K562 (cell line): ENCODE data around the gene RETSAT. TPM values are rescaled to one million over a fixed set of nuclear protein-coding genes. Genes with fewer than 3 reads are reported as not detected.

Experiments
- ATAC-seq: fragments of 200-7000 bp; cut with Tn5 transposase; 3 replicates; pipeline ENCODE4 v1.9.1; 2020; ENCODE audit warnings: moderate library complexity
- BruUV-seq: library from RNA; stranded (reverse); fragments of 400-500 nt; replicated peaks from 2 replicates; lab custom pipeline; 2021; lab: Mats Ljungman, UMichigan
- CTCF ChIA-PET: fragments of 300-600 bp; formaldehyde crosslinking; extraction: SDS; loops from one replicate; lab custom pipeline; 2021; ENCODE audit warnings: low intra/inter-chr PET ratio; lab: Yijun Ruan, JAX
- POLR2A ChIA-PET: fragments of 300-600, 350-650 bp; sonication (Branson Sonifier 250); formaldehyde crosslinking; extraction: SDS; loops from one replicate; lab custom pipeline; 2021; ENCODE audit warnings: antibody characterized with exemption, inconsistent platforms; lab: Yijun Ruan, JAX
- DNase-seq, 4 experiments: peaks; one replicate each; pipeline versions ENCODE4 v3.0.0 to v3.0.0-alpha.2; 2011 to 2018; ENCODE audit warnings: low spot score in 3 of 4, mixed read lengths in 3 of 4; ENCODE audit errors: extremely low read depth in 1 of 4
- FAIRE-seq: peaks from 2 replicates; lab custom pipeline; 2011; peaks lifted over from hg19 to GRCh38; lab: Jason Lieb, UNC
- H2AFZ ChIP-seq: 2 replicates; pipeline ENCODE4 v1.6.0; 2011; ENCODE audit warnings: low read depth, low read length, control low read depth, inconsistent platforms
- H3K27ac ChIP-seq: fragments of 200-600 bp; 3 replicates; pipeline ENCODE4 v1.8.0; 2011; ENCODE audit warnings: low read depth, mild to moderate bottlenecking, control low read depth, inconsistent platforms, low read length, moderate library complexity, mixed read lengths; ENCODE audit errors: extremely low read depth
- H3K27me3 ChIP-seq, 2 experiments: fragments of 300-600 bp in 1 of 2; 2 replicates in 1 of 2; 3 replicates in 1 of 2; pipeline versions ENCODE4 v1.6.0 to v1.8.0; 2011; ENCODE audit warnings: inconsistent platforms in 2 of 2, low read length in 2 of 2, mild to moderate bottlenecking in 1 of 2, mixed read lengths in 1 of 2, moderate library complexity in 1 of 2; ENCODE audit not compliant: control insufficient read depth in 2 of 2, insufficient read depth in 2 of 2
- H3K36me3 ChIP-seq: fragments of 300-600 bp; 3 replicates; pipeline ENCODE4 v1.8.0; 2011; ENCODE audit warnings: mild to moderate bottlenecking, low read length, inconsistent platforms; ENCODE audit not compliant: control insufficient read depth, insufficient read depth
- H3K4me1 ChIP-seq, 2 experiments: fragments of 200-600 bp in 1 of 2; replicated peaks in 1 of 2; 2 replicates in 1 of 2; 3 replicates in 1 of 2; pipeline versions ENCODE4 v1.5.1 to v1.8.0; 2011; ENCODE audit warnings: inconsistent platforms in 2 of 2, low read length in 2 of 2, mild to moderate bottlenecking in 1 of 2, mixed read lengths in 1 of 2, moderate library complexity in 1 of 2; ENCODE audit not compliant: control insufficient read depth in 2 of 2, insufficient read depth in 2 of 2
- H3K4me2 ChIP-seq: 2 replicates; pipeline ENCODE4 v1.6.1; 2011; ENCODE audit warnings: low read length, control low read depth, inconsistent platforms, mixed read lengths; ENCODE audit not compliant: insufficient read depth
- H3K4me3 ChIP-seq: fragments of 200-600 bp; sonication (generic), shearing (Covaris generic); 2 replicates; pipeline ENCODE4 v1.5.1; 2016; ENCODE audit warnings: control low read depth, inconsistent platforms
- H3K79me2 ChIP-seq: fragments of 200-600 bp; 3 replicates; pipeline ENCODE4 v1.8.0; 2011; ENCODE audit warnings: low read length, inconsistent platforms; ENCODE audit not compliant: control insufficient read depth, insufficient read depth
- H3K9ac ChIP-seq, 2 experiments: 2 replicates each; pipeline versions ENCODE4 v1.6.0 to v1.6.1; 2011; ENCODE audit warnings: low read depth in 2 of 2, low read length in 2 of 2, control low read depth in 1 of 2, inconsistent platforms in 1 of 2, mild to moderate bottlenecking in 1 of 2, mixed read lengths in 1 of 2; ENCODE audit not compliant: insufficient read depth in 1 of 2
- H3K9me1 ChIP-seq: one replicate; pipeline ENCODE4 v1.6.0; 2011; ENCODE audit warnings: inconsistent platforms, mild to moderate bottlenecking, low read length, moderate library complexity; ENCODE audit not compliant: control insufficient read depth, insufficient read depth
- H3K9me3 ChIP-seq: replicated peaks from 2 replicates; pipeline ENCODE4 v1.5.1; 2011; ENCODE audit warnings: low read depth, low read length, inconsistent platforms; ENCODE audit not compliant: control insufficient read depth, insufficient read depth
- H4K20me1 ChIP-seq: replicated peaks from 2 replicates; pipeline ENCODE4 v1.6.1; 2011; ENCODE audit warnings: low read length, inconsistent platforms, mixed read lengths; ENCODE audit not compliant: control insufficient read depth, insufficient read depth
- GABPB1 ChIP-seq: sonication (generic); formaldehyde crosslinking; IDR thresholded peaks from 2 replicates; pipeline ENCODE4 v1.8.0; 2022; ENCODE audit warnings: mild to moderate bottlenecking, missing genetic modification reagents
- ID3 ChIP-seq, 2 experiments: fragments of 250-450 bp in 1 of 2; fragments of 450-650 bp in 1 of 2; sonication (Bioruptor Pico) in 1 of 2; IDR thresholded peaks; 2 replicates each; pipeline versions ENCODE4 v1.6.1 to v1.8.0; 2016 to 2021; ENCODE audit warnings: mild to moderate bottlenecking in 2 of 2, moderate library complexity in 2 of 2, missing compliant biosample characterization in 1 of 2, missing genetic modification characterization in 1 of 2
- PHF20 ChIP-seq: fragments of 450-650 bp; IDR thresholded peaks from 2 replicates; pipeline ENCODE4 v1.6.1; 2018; ENCODE audit not compliant: partially characterized antibody
- SMARCC2 ChIP-seq: fragments of 450-650 bp; IDR thresholded peaks from 2 replicates; pipeline ENCODE4 v1.6.1; 2017; ENCODE audit warnings: antibody characterized with exemption, moderate library complexity, mild to moderate bottlenecking, low read depth
- ZNF121 ChIP-seq: sonication (generic); formaldehyde crosslinking; conservative IDR thresholded peaks from 2 replicates; pipeline ENCODE4 v1.8.0; 2022; ENCODE audit warnings: missing genetic modification reagents
- whole genome bisulfite sequencing: fragments of 100-300 bp; shearing (Covaris generic); methylation state at CpG from one replicate; pipeline ENCODE4 v1.1.6; 2016; ENCODE audit warnings: low coverage, mixed read lengths; ENCODE audit not compliant: insufficient coverage; ENCODE audit errors: missing lambda C conversion rate; 5-methylcytosine and 5-hydroxymethylcytosine counted together
- in situ Hi-C: fragments of 300-500 bp; cut with MboI; formaldehyde crosslinking; loops from 4 replicates; pipeline ENCODE4 v1.15.0; 2018; ENCODE audit warnings: inconsistent platforms, mixed read lengths
- intact Hi-C: fragments of 100-400 bp; cut with micrococcal nuclease; formaldehyde crosslinking; loops from 2 replicates; pipeline ENCODE4 v1.14.2; 2022
- polyA plus RNA-seq, 8 experiments: library from polyadenylated mRNA; depleted of rRNA in 4 of 8; stranded (reverse) in 5 of 8; unstranded in 3 of 8; fragments of >200 nt; fragmentation: Nextera tagmentation in 2 of 8; fragmentation: Illumina TruSeq in 1 of 8; extraction: Ambion mirVana in 2 of 8; extraction: Trizol in 1 of 8; gene quantifications; 2 replicates each; pipeline versions ENCODE4 v1.2.1 to v1.2.3, GENCODE V29; 2011 to 2014; ENCODE audit warnings: inconsistent platforms in 1 of 8, missing spikeins in 1 of 8
- total RNA-seq, 7 experiments: library from RNA; depleted of rRNA in 6 of 7; stranded (reverse); fragments of >200 nt in 6 of 7; fragmentation: Illumina TruSeq in 2 of 7; extraction: Trizol in 2 of 7; gene quantifications; 2 replicates each; pipeline versions ENCODE4 v1.2.1 to v1.2.3, GENCODE V29; 2011 to 2021; ENCODE audit warnings: low replicate concordance in 1 of 7

Gene RETSAT
- total and polyA plus RNA-seq, 9 of the 15 experiments (the other 6 are each of a cell fraction or from before 2014, with no cell fraction given): 1.9 to 21.6 (median 16.5) TPM

GRCh38 chr2:85325466-85325811, 28.9 kb downstream of the RETSAT start:
- in situ Hi-C loops: no loop called here
- ChIA-PET CTCF (no interaction called here), POLR2A (interaction anchor here (0.5 to 1.5 kb wide), 2 partner anchors 11 to 67 kb away, joined by 3 to 5 read pairs; no protein-coding TSS in a partner anchor)
- H3K4me3 ChIP-seq: peak overlapping the region; percentile 82
- intact Hi-C loops: loop anchor here (5.0 kb wide), 3 partner anchors 92 to 292 kb away; partner anchors contain the start of genes SH2D6 and USP39
- H3K27me3 ChIP-seq: no peaks in the 10 kb centered on the region
- H3K27ac ChIP-seq: no peak overlapping the region
- TF ChIP-seq SMARCC2 (no peak), ZNF121 (CRISPR knock-in tag) (peak; percentile 82), ID3 (CRISPR knock-in tag; IDR thresholded peaks at IDR 0.05) (no peak), ID3 (tag; IDR thresholded peaks at IDR 0.05) (no peak), GABPB1 (CRISPR knock-in tag) (0 out of 2 replicates have a peak, but pooled peaks have one; percentile 7), PHF20 (peak; percentile 11)
- WGBS: 40% methylated on average over 9 of the region's 9 CpGs
- peak overlapping the region; percentile 70 to 93; a peak in 3 of 4 replicates for H3K9ac ChIP-seq
- peak overlapping the region; percentile 97 for H3K4me2 ChIP-seq
- no peak for FAIRE-seq
- peaks cover 2% of the 10 kb centered on the region for H3K9me1 ChIP-seq
- no peak for ATAC-seq
- peaks cover 62% of the 10 kb centered on the region for H3K36me3 ChIP-seq
- no peak for DNase-seq
- H2AFZ ChIP-seq: no peak overlapping the region
- peaks cover 58% of the 10 kb centered on the region for H3K79me2 ChIP-seq
- peaks cover 19% of the 10 kb centered on the region for H4K20me1 ChIP-seq
- no peaks in the 10 kb centered on the region for H3K9me3 ChIP-seq
- no TSS peak for BruUV-seq
- peaks cover 21 to 27% of the 10 kb centered on the region in 2 experiments; a peak in 4 of 5 replicates for H3K4me1 ChIP-seq
